Activated CD8-positive, alpha-beta memory T cell treated with anti-CD3 and anti-CD28 coated beads, Interleukin-2, amount 50 U/mL, for 24 hours (primary cell): ENCODE results near the gene CCSER1.
"Not testable (repeated sequence)": the region's sequence is repeated elsewhere in the genome, so short reads cannot be mapped to it uniquely, and the experiment has no call there.

Source experiments
- DNase-seq: peaks from one replicate; pipeline ENCODE4 v3.0.0-alpha.2; 2020; ENCODE audit errors: extremely low read depth

Gene CCSER1

GRCh38 chr4:91567594-91567993, 1440.4 kb downstream of the CCSER1 start:
- no peak for DNase-seq

GRCh38 chr4:91577864-91578263, 1450.7 kb downstream of the CCSER1 start:
- DNase-seq, result no peak

GRCh38 chr4:91590260-91590659, 1463.1 kb downstream of the CCSER1 start:
- DNase-seq, result no peak

GRCh38 chr4:91592125-91592524, 1464.9 kb downstream of the CCSER1 start:
- no peak for DNase-seq

GRCh38 chr4:91596718-91597117, 1469.5 kb downstream of the CCSER1 start:
- DNase-seq, result no peak

GRCh38 chr4:91598696-91599095, 1471.5 kb downstream of the CCSER1 start:
- no peak for DNase-seq

- no peak for DNase-seq
These were observed 1473.1 kb downstream of the CCSER1 start for GRCh38 chr4:91600301-91600700.

GRCh38 chr4:91601401-91601800, 1474.2 kb downstream of the CCSER1 start:
- no peak for DNase-seq

- no peak for DNase-seq
These were observed 1484.6 kb downstream of the CCSER1 start for GRCh38 chr4:91611782-91612181.

- no peak for DNase-seq
These were observed 1493.8 kb downstream of the CCSER1 start for GRCh38 chr4:91620952-91621351.

- DNase-seq, result no peak
These were observed 1494.3 kb downstream of the CCSER1 start for GRCh38 chr4:91621446-91621845.

- no peak for DNase-seq
These were observed 1495.9 kb downstream of the CCSER1 start for GRCh38 chr4:91622925-91623602.

- DNase-seq, result not testable (repeated sequence)
These were observed 1496.4 kb downstream of the CCSER1 start for GRCh38 chr4:91623603-91623967.

- DNase-seq, result no peak
These were observed 1502.9 kb downstream of the CCSER1 start for GRCh38 chr4:91630054-91630453.

GRCh38 chr4:91630764-91631163, 1503.6 kb downstream of the CCSER1 start:
- DNase-seq, result no peak

GRCh38 chr4:91631335-91631734, 1504.1 kb downstream of the CCSER1 start:
- DNase-seq, result no peak

GRCh38 chr4:91636083-91636482, 1508.9 kb downstream of the CCSER1 start:
- DNase-seq, result no peak
